Measurements from ENCODE around the gene TULP4. TPM values are rescaled to one million over a fixed set of nuclear protein-coding genes. Genes with fewer than 3 reads are reported as not detected.

The TULP4 gene
- polyA plus RNA-seq, 2 of the 4 experiments (the other 2 are of a cell fraction): 5.0 to 10.6 TPM

- Histone ChIP-seq H3K4me1 (peaks cover 40% of the 10 kb centered on the region), H3K4me2 (no peak overlapping the region), H3K4me3 (no peak overlapping the region), H3K9me3 (no peaks in the 10 kb centered on the region), H3K27ac (no peak overlapping the region)
- ChIA-PET POLR2A (no interaction called here), CTCF (no interaction called here)
- DNase-seq (ENCODE audit: low read depth in 1 of 2, low spot score in 1 of 2) (no peak), FAIRE-seq (no peak), ATAC-seq (no peak)
- WGBS (ENCODE audit: missing lambda C conversion rate): 72% methylated on average over 5 of the region's 5 CpGs
- TF ChIP-seq BCL3 (IDR thresholded peaks at IDR 0.05) (no peak), TP53 (CRISPR knock-in tag; IDR thresholded peaks at IDR 0.05) (no peak), EP300 (IDR thresholded peaks at IDR 0.05) (no peak), KDM1A (IDR thresholded peaks at IDR 0.05; ENCODE audit: low read depth) (no peak), ZC3H11A (IDR thresholded peaks at IDR 0.05) (no peak), JUN (IDR thresholded peaks at IDR 0.05) (no peak), KDM5A (IDR thresholded peaks at IDR 0.05) (no peak), CBX8 (IDR thresholded peaks at IDR 0.05) (no peak), PHF8 (IDR thresholded peaks at IDR 0.05; ENCODE audit: borderline replicate concordance, low read depth) (no peak), FOSB (CRISPR knock-in tag; IDR thresholded peaks at IDR 0.05) (no peak), ZNF302 (CRISPR knock-in tag; IDR thresholded peaks at IDR 0.05) (no peak), NR3C1 (IDR thresholded peaks at IDR 0.05) (no peak), ZSCAN20 (CRISPR knock-in tag; IDR thresholded peaks at IDR 0.05) (no peak), POLR2AphosphoS2 (conservative IDR thresholded peaks at IDR 0.05; ENCODE audit: low read length) (no peak), HDAC2 (IDR thresholded peaks at IDR 0.05) (no peak), ATOH8 (CRISPR knock-in tag; IDR thresholded peaks at IDR 0.05; ENCODE audit: low read depth) (no peak), CHD4 (IDR thresholded peaks at IDR 0.05; ENCODE audit: borderline replicate concordance) (no peak), ZFP36 (IDR thresholded peaks at IDR 0.05; ENCODE audit: borderline replicate concordance, partially characterized antibody) (no peak), BHLHE40 (IDR thresholded peaks at IDR 0.05; ENCODE audit: low read depth, low read length) (no peak)
Measured at GRCh38 chr6:158358450-158359077, 46.3 kb downstream of the TULP4 start.

- Histone ChIP-seq H3K4me2 (no peak overlapping the region), H3K9me3 (no peaks in the 10 kb centered on the region), H3K4me3 (no peak overlapping the region), H3K27ac (no peak overlapping the region), H3K4me1 (peaks cover 20% of the 10 kb centered on the region)
- no peak for ATAC-seq
- no peak for FAIRE-seq
- ChIA-PET CTCF (no interaction called here), POLR2A (no interaction called here)
- TF ChIP-seq HOXB5 (CRISPR knock-in tag; IDR thresholded peaks at IDR 0.05): no peak
- no peak for TF ChIP-seq REST (IDR thresholded peaks at IDR 0.05)
- TF ChIP-seq KDM1A (IDR thresholded peaks at IDR 0.05; ENCODE audit: low read depth): no peak
- no peak for TF ChIP-seq MAFK (IDR thresholded peaks at IDR 0.05; ENCODE audit: partially characterized antibody)
- TF ChIP-seq FOSL2 (IDR thresholded peaks at IDR 0.05): no peak
- no peak for TF ChIP-seq FOSL2 (CRISPR knock-in tag; IDR thresholded peaks at IDR 0.05)
- TF ChIP-seq GATA3 (IDR thresholded peaks at IDR 0.05; ENCODE audit: borderline replicate concordance): no peak
- no peak for TF ChIP-seq HEYL (CRISPR knock-in tag; IDR thresholded peaks at IDR 0.05)
- no peak for TF ChIP-seq EHF (CRISPR knock-in tag; IDR thresholded peaks at IDR 0.05)
- no peak for TF ChIP-seq RAD21 (conservative IDR thresholded peaks at IDR 0.05 in 1 of 2, IDR thresholded peaks at IDR 0.05 in 1 of 2)
- no peak for TF ChIP-seq CBX2 (IDR thresholded peaks at IDR 0.05; ENCODE audit: borderline replicate concordance, low read depth)
- no peak for TF ChIP-seq BCL3 (IDR thresholded peaks at IDR 0.05)
- TF ChIP-seq KDM5A (IDR thresholded peaks at IDR 0.05): no peak
- no peak for TF ChIP-seq MAX (IDR thresholded peaks at IDR 0.05)
- TF ChIP-seq ATOH8 (CRISPR knock-in tag; IDR thresholded peaks at IDR 0.05; ENCODE audit: low read depth): no peak
- TF ChIP-seq CEBPB (IDR thresholded peaks at IDR 0.05): no peak
- no peak for TF ChIP-seq NFE2L2 (conservative IDR thresholded peaks at IDR 0.05; ENCODE audit: low read length)
- TF ChIP-seq NR3C1 (IDR thresholded peaks at IDR 0.05): no peak
- TF ChIP-seq MYC (IDR thresholded peaks at IDR 0.05; ENCODE audit: borderline replicate concordance, low read length): no peak
- DNase-seq (ENCODE audit: low read depth in 1 of 2, low spot score in 1 of 2): no peak
Measured at GRCh38 chr6:158361068-158361467, 48.8 kb downstream of the TULP4 start.
